ENCODE data around the gene C16orf96. TPM values are rescaled to one million over a fixed set of nuclear protein-coding genes. Genes with fewer than 3 reads are reported as not detected.

Gene C16orf96
- total and polyA plus RNA-seq, 2 donors (not counting 3 experiments of a cell fraction or from before 2014, with no cell fraction given), result not detected

GRCh38 chr16:4601036-4601863 is 45.1 kb downstream of the C16orf96 start:
- Histone ChIP-seq H3K79me2 (ENCODE audit: control insufficient read depth, insufficient read depth, low read length) (no peaks in the 10 kb centered on the region), H3K4me1 (ENCODE audit: control insufficient read depth, extremely low read depth, insufficient read depth, low read length) (no peaks in the 10 kb centered on the region), H3K4me2 (ENCODE audit: insufficient read depth, low read length) (no peak overlapping the region), H4K20me1 (replicated peaks; ENCODE audit: control insufficient read depth, extremely low read depth, insufficient read depth, low read length) (no peaks in the 10 kb centered on the region), H3K36me3 (ENCODE audit: control insufficient read depth in 2 of 2, extremely low read depth in 1 of 2, insufficient read depth in 2 of 2, low read length in 2 of 2) (no peaks in the 10 kb centered on the region), H3K4me3 (replicated peaks in 1 of 3; ENCODE audit: insufficient read depth in 1 of 3, low read depth in 1 of 3, low read length in 3 of 3) (no peak overlapping the region), H3K27me3 (ENCODE audit: control insufficient read depth in 2 of 2, insufficient read depth in 2 of 2, low read length in 2 of 2) (peaks cover 2 to 3% of the 10 kb centered on the region in 2 experiments), H3K9me1 (replicated peaks; ENCODE audit: control insufficient read depth, extremely low read depth, insufficient read depth, low read length) (no peaks in the 10 kb centered on the region), H3K27ac (ENCODE audit: insufficient read depth, low read depth, low read length) (no peak overlapping the region), H3K9me3 (replicated peaks; ENCODE audit: control insufficient read depth, insufficient read depth, low read length) (no peaks in the 10 kb centered on the region), H3K9ac (replicated peaks; ENCODE audit: extremely low read depth, insufficient read depth, low read length) (no peak overlapping the region), H2AFZ (ENCODE audit: low read depth, low read length) (no peak overlapping the region)
- no peak for DNase-seq (ENCODE audit: low read depth, low spot score)
- BruUV-seq (replicated peaks), result no TSS peak
- POLR2A ChIA-PET, result no interaction called here
- dilution Hi-C loops (cut with MboI; ENCODE audit: extremely low pct_ligation_motif_present, low sequenced_read_pairs), result no loop called here
- CTCF ChIA-PET, result interaction anchor here (1.1 kb wide), 1 partner anchor 15 kb away, joined by 4 read pairs; no protein-coding TSS in a partner anchor
- no peak for TF ChIP-seq POLR2A (IDR thresholded peaks at IDR 0.05; ENCODE audit: low read depth, low read length)
- no peak for TF ChIP-seq POLR2AphosphoS5 (IDR thresholded peaks at IDR 0.05; ENCODE audit: insufficient read depth, low read depth, low read length)
- no peak for TF ChIP-seq JUN (IDR thresholded peaks at IDR 0.05; ENCODE audit: borderline replicate concordance, insufficient read depth, insufficient read length, low read depth)
- TF ChIP-seq CTCF (IDR thresholded peaks at IDR 0.05; ENCODE audit: extremely low read depth in 1 of 2, insufficient read depth in 1 of 2, low read depth in 1 of 2, low read length in 2 of 2), result no peak
- TF ChIP-seq MAX (IDR thresholded peaks at IDR 0.05; ENCODE audit: insufficient read depth, insufficient read length), result no peak
- TF ChIP-seq GATA2 (IDR thresholded peaks at IDR 0.05; ENCODE audit: insufficient read depth, insufficient read length, low read depth, low read length), result no peak
- TF ChIP-seq FOS (IDR thresholded peaks at IDR 0.05; ENCODE audit: borderline replicate concordance, insufficient read depth, low read length), result no peak
- TF ChIP-seq EZH2 (IDR thresholded peaks at IDR 0.05; ENCODE audit: borderline replicate concordance, low read depth, low read length, severe bottlenecking), result no peak
- no peak for TF ChIP-seq MYC (IDR thresholded peaks at IDR 0.05; ENCODE audit: low read depth, low read length)
- FAIRE-seq, result peak; percentile 55
- intact Hi-C loops (cut with micrococcal nuclease), result no loop called here

Measured in endothelial cell of umbilical vein (primary cell).